Body of pancreas (tissue), 4 donors: ENCODE measurements around the gene THSD7B. TPM values are rescaled to one million over a fixed set of nuclear protein-coding genes. Genes with fewer than 3 reads are reported as not detected.

Experiments used
- ATAC-seq: fragments of 150-250 bp; one replicate; pipeline ENCODE4 v1.9.1; 2016
- DNase-seq, 4 donors: peaks; one replicate each; pipeline ENCODE4 v3.0.0-alpha.2; 2019
- H3K27ac ChIP-seq, 4 donors: fragments of 200-600 bp; sonication (generic); 1 replicate in 3 of 4; 2 replicates in 1 of 4; pipeline versions ENCODE4 v1.5.1 to v1.6.1; 2016 to 2019; ENCODE audit warnings: mild to moderate bottlenecking in 1 of 4, mixed read lengths in 1 of 4, moderate library complexity in 1 of 4
- H3K27me3 ChIP-seq, 2 donors: fragments of 200-600 bp; sonication (generic); one replicate each; pipeline ENCODE4 v1.6.0; 2016; ENCODE audit warnings: mild to moderate bottlenecking in 1 of 2
- H3K36me3 ChIP-seq, 2 donors: fragments of 200-600 bp; sonication (generic); replicated peaks in 1 of 2; 2 replicates each; pipeline ENCODE4 v1.5.1; 2016; ENCODE audit warnings: low read depth in 2 of 2; ENCODE audit not compliant: insufficient read depth in 1 of 2
- H3K4me1 ChIP-seq: fragments of 200-600 bp; sonication (generic); one replicate; pipeline ENCODE4 v1.6.0; 2016
- H3K4me3 ChIP-seq, 2 donors: fragments of 200-600 bp; sonication (generic); 1 replicate in 1 of 2; 2 replicates in 1 of 2; pipeline ENCODE4 v1.5.1; 2016 to 2019
- H3K9me3 ChIP-seq, 3 donors: fragments of 200-600 bp; sonication (generic); 1 replicate in 2 of 3; 2 replicates in 1 of 3; pipeline ENCODE4 v1.5.1; 2016
- POLR2A ChIP-seq, 3 donors: fragments of 450-650 bp; IDR thresholded peaks; one replicate each; pipeline ENCODE4 v1.6.1; 2016; ENCODE audit warnings: antibody characterized with exemption in 3 of 3, mild to moderate bottlenecking in 2 of 3
- WGBS, 2 donors: methylation state at CpG; one replicate each; pipeline ENCODE4 v1.1.5; 2017; 5-methylcytosine and 5-hydroxymethylcytosine counted together
- intact Hi-C: fragments of 100-400 bp; cut with DNase I; formaldehyde crosslinking; loops from one replicate; pipeline ENCODE4 v1.15.1; 2023
- total RNA-seq, 2 donors: library from RNA; depleted of rRNA; stranded (reverse); fragments of >200 nt; gene quantifications; one replicate each; pipeline ENCODE4 v1.1.0, GENCODE V29; 2016
- TF ChIP-seq, protein P1 (sequence below), 7 experiments: fragments of 450-650 bp in 4 of 7; fragments of 200-600 bp in 3 of 7; sonication (generic) in 3 of 7; IDR thresholded peaks; one replicate each; pipeline ENCODE4 v1.5.1; 2016 to 2019; ENCODE audit warnings: antibody characterized with exemption in 7 of 7

THSD7B gene
- total RNA-seq, 2 donors from 2014 or later: 0.26 to 0.33 TPM

DNA sequence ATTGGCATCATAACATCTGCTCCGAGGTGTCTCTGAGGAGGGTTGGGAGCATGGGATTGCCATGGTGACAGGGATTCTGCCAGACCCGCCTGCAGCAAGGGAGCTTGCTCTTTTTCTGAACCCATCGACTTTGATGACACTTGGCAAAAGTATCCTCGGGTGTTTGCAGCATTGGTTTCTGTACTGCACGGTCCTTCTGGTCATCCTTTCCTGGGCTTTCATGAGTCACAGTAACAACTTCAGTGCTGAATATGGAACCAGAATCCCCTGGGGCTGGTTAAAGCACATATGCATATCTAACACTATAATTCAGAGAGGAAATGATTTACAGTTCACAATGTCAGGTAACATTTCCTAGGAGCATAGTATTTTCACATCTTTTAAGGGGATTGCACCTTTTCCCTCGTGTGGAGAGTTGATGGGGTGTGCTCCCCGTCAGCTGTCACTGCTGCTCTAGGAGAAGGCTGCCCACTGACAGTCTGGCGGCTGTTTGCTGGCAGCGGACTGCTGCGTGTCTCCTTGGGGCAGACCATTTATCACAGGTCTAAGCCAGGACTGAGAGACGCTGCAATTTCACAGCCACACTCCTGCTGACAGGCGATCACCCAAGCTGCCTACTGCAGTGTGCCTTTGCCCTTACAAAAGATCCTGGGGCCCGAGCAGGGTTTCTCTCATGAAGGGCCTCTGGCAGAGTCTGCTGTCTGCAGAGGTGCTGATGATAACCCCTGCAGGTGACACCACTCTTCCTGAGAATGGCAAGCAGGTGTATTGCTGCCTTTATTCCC is 425.3 kb downstream of the THSD7B start:
- TF ChIP-seq, protein P1, sequence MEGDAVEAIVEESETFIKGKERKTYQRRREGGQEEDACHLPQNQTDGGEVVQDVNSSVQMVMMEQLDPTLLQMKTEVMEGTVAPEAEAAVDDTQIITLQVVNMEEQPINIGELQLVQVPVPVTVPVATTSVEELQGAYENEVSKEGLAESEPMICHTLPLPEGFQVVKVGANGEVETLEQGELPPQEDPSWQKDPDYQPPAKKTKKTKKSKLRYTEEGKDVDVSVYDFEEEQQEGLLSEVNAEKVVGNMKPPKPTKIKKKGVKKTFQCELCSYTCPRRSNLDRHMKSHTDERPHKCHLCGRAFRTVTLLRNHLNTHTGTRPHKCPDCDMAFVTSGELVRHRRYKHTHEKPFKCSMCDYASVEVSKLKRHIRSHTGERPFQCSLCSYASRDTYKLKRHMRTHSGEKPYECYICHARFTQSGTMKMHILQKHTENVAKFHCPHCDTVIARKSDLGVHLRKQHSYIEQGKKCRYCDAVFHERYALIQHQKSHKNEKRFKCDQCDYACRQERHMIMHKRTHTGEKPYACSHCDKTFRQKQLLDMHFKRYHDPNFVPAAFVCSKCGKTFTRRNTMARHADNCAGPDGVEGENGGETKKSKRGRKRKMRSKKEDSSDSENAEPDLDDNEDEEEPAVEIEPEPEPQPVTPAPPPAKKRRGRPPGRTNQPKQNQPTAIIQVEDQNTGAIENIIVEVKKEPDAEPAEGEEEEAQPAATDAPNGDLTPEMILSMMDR (IDR thresholded peaks at IDR 0.05): no peak
- TF ChIP-seq POLR2A (IDR thresholded peaks at IDR 0.05): no peak
- DNase-seq: no peak

DNA sequence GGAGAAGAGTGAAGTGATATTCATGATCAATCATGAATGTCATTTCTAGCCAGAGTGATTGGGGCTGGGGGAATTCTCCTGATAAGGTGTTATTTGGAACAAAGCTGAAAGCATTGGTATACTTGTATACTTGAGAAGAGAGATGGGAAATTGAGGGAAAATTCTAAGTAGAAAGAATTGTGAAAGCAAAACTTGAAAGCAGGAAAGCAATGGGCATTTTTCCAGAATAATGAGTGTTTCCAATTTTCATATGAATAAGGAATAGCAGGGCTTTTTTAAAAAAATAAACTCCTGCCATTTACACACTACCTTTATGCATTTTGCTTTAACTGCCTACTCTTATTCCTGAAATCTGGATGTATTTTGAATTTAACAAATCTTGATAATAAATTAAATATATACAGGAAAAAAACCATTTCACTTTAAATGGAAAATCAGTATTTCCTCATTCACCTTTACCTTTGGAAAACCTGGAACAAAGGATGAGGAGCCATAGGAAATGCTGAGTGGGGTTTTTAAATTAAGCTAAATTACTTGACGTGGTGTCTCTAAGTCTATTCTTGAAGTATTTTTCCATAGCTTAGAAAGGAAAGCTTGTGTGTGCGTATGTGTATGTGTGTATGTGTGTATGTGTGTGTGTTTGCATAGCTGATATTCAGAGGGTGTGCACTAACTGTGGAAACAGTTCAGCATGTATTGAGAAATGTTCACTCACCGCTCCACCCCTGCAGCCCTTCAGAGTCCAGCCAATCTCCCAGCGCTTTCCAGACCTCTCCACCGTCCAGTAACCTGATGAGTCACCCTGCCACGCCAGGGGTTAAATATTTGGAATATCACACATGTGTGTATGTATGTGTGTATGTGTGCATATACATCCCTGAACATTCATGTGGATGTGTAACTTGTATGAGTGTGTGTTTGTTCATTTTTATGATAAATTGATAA is 427.3 kb downstream of the THSD7B start:
- Histone ChIP-seq H3K4me1 (no peaks in the 10 kb centered on the region), H3K27me3 (no peaks in the 10 kb centered on the region), H3K27ac (no peak overlapping the region), H3K36me3 (no peaks in the 10 kb centered on the region), H3K9me3 (no peaks in the 10 kb centered on the region), H3K4me3 (no peak overlapping the region)
- DNase-seq (no peak), ATAC-seq (no peak)
- intact Hi-C loops: no loop called here
- TF ChIP-seq POLR2A (IDR thresholded peaks at IDR 0.05): no peak
- TF ChIP-seq, protein P1 (IDR thresholded peaks at IDR 0.05): no peak
- WGBS, 2 donors: 52 to 62% methylated on average over 6 of the region's 6 CpGs

More for the DNA sequence above, 425.3 kb downstream of the THSD7B start:
- Histone ChIP-seq H3K4me1 (no peaks in the 10 kb centered on the region), H3K27ac (no peak overlapping the region), H3K27me3 (no peaks in the 10 kb centered on the region), H3K4me3 (no peak overlapping the region), H3K9me3 (no peaks in the 10 kb centered on the region), H3K36me3 (no peaks in the 10 kb centered on the region)
- no peak for ATAC-seq
- WGBS, 2 donors: 26 to 34% methylated on average over 13 of the region's 13 CpGs
- intact Hi-C loops: no loop called here

DNA sequence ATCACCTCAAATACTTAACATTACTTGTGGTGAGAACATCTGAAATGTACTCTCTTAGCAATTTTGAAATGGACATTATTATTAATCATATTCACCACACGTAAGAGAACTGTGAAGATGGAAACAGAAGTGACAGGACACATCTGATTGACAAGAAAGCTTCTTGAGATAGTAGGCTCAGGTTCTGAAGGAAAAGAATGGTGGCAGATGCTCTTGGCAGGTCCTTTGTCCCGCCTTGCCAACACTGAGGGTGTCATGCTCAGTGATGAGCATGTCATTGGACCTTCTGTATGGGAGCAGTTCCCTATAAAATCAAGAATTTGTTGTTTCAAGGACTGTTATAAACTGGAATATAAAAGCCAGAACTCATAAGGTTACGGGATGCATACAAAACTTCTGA is 428.1 kb downstream of the THSD7B start:
- no peak overlapping the region for H3K4me3 ChIP-seq
- H3K27ac ChIP-seq: no peak overlapping the region
- H3K9me3 ChIP-seq: no peaks in the 10 kb centered on the region
- 65 to 66% methylated on average over 3 of the region's 3 CpGs for WGBS, 2 donors
- intact Hi-C loops: no loop called here
- no peak for TF ChIP-seq POLR2A (IDR thresholded peaks at IDR 0.05)
- TF ChIP-seq, protein P1 (IDR thresholded peaks at IDR 0.05): no peak
- DNase-seq: no peak
- no peak for ATAC-seq
- no peaks in the 10 kb centered on the region for H3K36me3 ChIP-seq
- H3K27me3 ChIP-seq: no peaks in the 10 kb centered on the region
- no peaks in the 10 kb centered on the region for H3K4me1 ChIP-seq

DNA sequence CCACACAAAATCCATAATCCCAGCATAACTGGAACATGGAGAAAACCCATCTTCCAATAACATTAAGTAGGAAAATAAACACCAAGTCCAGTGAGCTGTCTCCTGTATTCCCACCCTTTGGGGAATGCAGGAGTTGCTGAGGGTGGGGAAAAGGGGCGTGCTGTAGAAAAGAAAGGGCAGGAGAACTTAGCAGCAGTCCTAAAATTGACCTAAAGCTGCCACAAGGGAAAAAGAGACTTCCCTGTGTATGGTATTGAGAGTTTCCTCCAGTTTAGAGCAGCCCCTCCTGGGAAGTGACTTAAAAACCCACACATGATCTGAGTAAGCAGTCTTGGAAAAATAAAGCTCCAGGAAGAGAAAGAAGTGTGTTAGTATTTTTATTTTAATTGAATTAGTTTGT is 428.8 kb downstream of the THSD7B start:
- no peak overlapping the region for H3K27ac ChIP-seq
- H3K27me3 ChIP-seq: no peaks in the 10 kb centered on the region
- 0 to 13% methylated on average over 1 of the region's 1 CpG for WGBS, 2 donors
- H3K4me1 ChIP-seq: no peaks in the 10 kb centered on the region
- TF ChIP-seq, protein P1 (IDR thresholded peaks at IDR 0.05): no peak
- TF ChIP-seq POLR2A (IDR thresholded peaks at IDR 0.05): no peak
- ATAC-seq (no peak), DNase-seq (no peak)
- no peak overlapping the region for H3K4me3 ChIP-seq
- intact Hi-C loops: no loop called here
- no peaks in the 10 kb centered on the region for H3K36me3 ChIP-seq
- no peaks in the 10 kb centered on the region for H3K9me3 ChIP-seq
